ENCODE measurements around the gene DLX6. TPM values are rescaled to one million over a fixed set of nuclear protein-coding genes. Genes with fewer than 3 reads are reported as not detected.

Gene DLX6
- total RNA-seq, 1 experiment from 2014 or later = not detected

- peaks cover 7% of the 10 kb centered on the region for H3K4me1 Mint-ChIP-seq (ENCODE audit: insufficient read depth, unreplicated experiment)
- no peak for TF ChIP-seq CTCF (IDR thresholded peaks at IDR 0.05; ENCODE audit: unreplicated experiment)
- H3K27me3 Mint-ChIP-seq (ENCODE audit: insufficient read depth, unreplicated experiment) = peaks cover 87% of the 10 kb centered on the region
- CTCF ChIA-PET = interaction anchor here (0.8 to 1.6 kb wide), 3 partner anchors 14 to 597 kb away, joined by 3 to 5 read pairs (median 4); no protein-coding TSS in a partner anchor
- POLR2A ChIA-PET = no interaction called here
- no TSS peak for BruUV-seq (replicated peaks)
- no peak overlapping the region for H3K4me3 Mint-ChIP-seq (ENCODE audit: unreplicated experiment)
- DNase-seq (ENCODE audit: unreplicated experiment) = no peak
- intact Hi-C loops (cut with micrococcal nuclease) = no loop called here
- no peaks in the 10 kb centered on the region for H3K9me3 Mint-ChIP-seq (ENCODE audit: unreplicated experiment)
- no peaks in the 10 kb centered on the region for H3K36me3 Mint-ChIP-seq (ENCODE audit: insufficient read depth, unreplicated experiment)
- H3K27ac Mint-ChIP-seq (ENCODE audit: low read depth, unreplicated experiment) = no peak overlapping the region
These were observed 7.2 kb downstream of the DLX6 start for GRCh38 chr7:97012365-97013133.

- no peaks in the 10 kb centered on the region for H3K36me3 Mint-ChIP-seq (ENCODE audit: insufficient read depth, unreplicated experiment)
- no peak for TF ChIP-seq CTCF (IDR thresholded peaks at IDR 0.05; ENCODE audit: unreplicated experiment)
- H3K4me1 Mint-ChIP-seq (ENCODE audit: insufficient read depth, unreplicated experiment) = peaks cover 7% of the 10 kb centered on the region
- peaks cover 94% of the 10 kb centered on the region for H3K27me3 Mint-ChIP-seq (ENCODE audit: insufficient read depth, unreplicated experiment)
- intact Hi-C loops (cut with micrococcal nuclease) = no loop called here
- POLR2A ChIA-PET = no interaction called here
- no peak for DNase-seq (ENCODE audit: unreplicated experiment)
- CTCF ChIA-PET = interaction anchor here (0.6 to 1.6 kb wide), 6 partner anchors 14 to 1096 kb away, joined by 3 to 6 read pairs (median 4); no protein-coding TSS in a partner anchor
- BruUV-seq (replicated peaks) = no TSS peak
- H3K4me3 Mint-ChIP-seq (ENCODE audit: unreplicated experiment) = no peak overlapping the region
- H3K9me3 Mint-ChIP-seq (ENCODE audit: unreplicated experiment) = no peaks in the 10 kb centered on the region
- H3K27ac Mint-ChIP-seq (ENCODE audit: low read depth, unreplicated experiment) = no peak overlapping the region
These were observed 7.9 kb downstream of the DLX6 start for GRCh38 chr7:97013134-97013844.

DNA sequence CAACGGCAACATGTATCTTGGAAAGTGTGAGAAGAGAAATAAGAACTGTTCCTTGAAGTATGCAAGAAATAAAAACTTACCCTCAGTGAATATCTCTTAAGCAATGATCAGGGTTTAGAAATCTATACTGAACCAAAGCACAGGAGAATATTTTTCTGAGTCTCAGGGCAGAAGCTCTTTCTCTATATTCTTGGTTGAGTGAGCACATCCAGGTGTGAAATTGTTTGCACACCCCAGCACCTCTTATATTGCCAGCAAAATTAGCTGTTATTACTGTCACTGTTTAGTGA, 8.4 kb downstream of the DLX6 start:
- DNase-seq (ENCODE audit: unreplicated experiment) = no peak
- CTCF ChIA-PET = interaction anchor here (0.6 to 1.6 kb wide), 3 partner anchors 598 to 1096 kb away, joined by 3 to 6 read pairs (median 5); no protein-coding TSS in a partner anchor
- Mint-ChIP-seq H3K27me3 (ENCODE audit: insufficient read depth, unreplicated experiment) (peaks cover 99% of the 10 kb centered on the region), H3K36me3 (ENCODE audit: insufficient read depth, unreplicated experiment) (no peaks in the 10 kb centered on the region), H3K9me3 (ENCODE audit: unreplicated experiment) (no peaks in the 10 kb centered on the region), H3K4me1 (ENCODE audit: insufficient read depth, unreplicated experiment) (peaks cover 7% of the 10 kb centered on the region), H3K27ac (ENCODE audit: low read depth, unreplicated experiment) (no peak overlapping the region), H3K4me3 (ENCODE audit: unreplicated experiment) (no peak overlapping the region)
- POLR2A ChIA-PET = no interaction called here
- intact Hi-C loops (cut with micrococcal nuclease) = no loop called here
- no peak for TF ChIP-seq CTCF (IDR thresholded peaks at IDR 0.05; ENCODE audit: unreplicated experiment)
- no TSS peak for BruUV-seq (replicated peaks)

DNA sequence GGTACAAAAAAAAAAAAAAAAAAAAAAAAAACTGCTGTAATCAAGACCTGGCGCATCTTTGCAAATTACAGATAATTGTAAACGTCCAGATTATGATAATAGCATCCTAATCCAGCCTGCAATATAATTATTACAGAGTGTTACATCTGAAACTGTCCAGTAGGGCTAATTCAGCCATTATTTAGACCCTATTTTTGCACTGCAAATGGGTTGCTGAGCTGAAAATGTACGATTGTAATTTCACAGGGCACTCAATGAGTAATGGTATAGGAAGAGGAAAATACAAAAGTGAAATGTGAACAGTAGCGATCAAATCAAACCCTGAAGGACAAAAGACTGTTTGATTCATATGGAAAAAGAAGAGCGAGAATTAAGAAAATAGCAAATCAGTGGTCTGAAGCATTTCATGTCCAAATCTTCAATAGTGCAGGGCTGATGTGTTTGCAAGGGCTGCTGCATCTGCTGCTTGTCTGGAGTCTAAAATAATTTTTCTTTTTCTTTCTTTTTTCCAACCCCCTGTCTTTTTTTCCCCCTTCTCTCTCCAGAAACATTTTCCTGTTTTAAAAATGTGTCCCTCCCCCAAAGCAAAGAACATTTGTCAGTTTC, 8.9 kb downstream of the DLX6 start:
- no peaks in the 10 kb centered on the region for H3K36me3 Mint-ChIP-seq (ENCODE audit: insufficient read depth, unreplicated experiment)
- ChIA-PET POLR2A (no interaction called here), CTCF (interaction anchor here (0.6 to 1.6 kb wide), 3 partner anchors 599 to 1097 kb away, joined by 3 to 6 read pairs (median 5); no protein-coding TSS in a partner anchor)
- H3K27ac Mint-ChIP-seq (ENCODE audit: low read depth, unreplicated experiment) = no peak overlapping the region
- no TSS peak for BruUV-seq (replicated peaks)
- DNase-seq (ENCODE audit: unreplicated experiment) = no peak
- H3K4me3 Mint-ChIP-seq (ENCODE audit: unreplicated experiment) = no peak overlapping the region
- no peaks in the 10 kb centered on the region for H3K9me3 Mint-ChIP-seq (ENCODE audit: unreplicated experiment)
- intact Hi-C loops (cut with micrococcal nuclease) = no loop called here
- TF ChIP-seq CTCF (IDR thresholded peaks at IDR 0.05; ENCODE audit: unreplicated experiment) = no peak
- peaks cover 7% of the 10 kb centered on the region for H3K4me1 Mint-ChIP-seq (ENCODE audit: insufficient read depth, unreplicated experiment)
- peaks cover 100% of the 10 kb centered on the region for H3K27me3 Mint-ChIP-seq (ENCODE audit: insufficient read depth, unreplicated experiment)

All from MCF 10A (cell line).